Caco-2 (cell line): ENCODE measurements around the gene C8A. TPM values are rescaled to one million over a fixed set of nuclear protein-coding genes. Genes with fewer than 3 reads are reported as not detected.

ENCODE experiments used
- BruUV-seq: library from RNA; stranded (reverse); fragments of 400-500 nt; replicated peaks from 2 replicates; lab custom pipeline; 2021; lab: Mats Ljungman, UMichigan
- CTCF ChIA-PET: fragments of 300-600 bp; sonication (Branson Sonifier 250); formaldehyde crosslinking; loops from one replicate; lab custom pipeline; 2022; ENCODE audit warnings: antibody characterized with exemption; lab: Charles Lee
- POLR2A ChIA-PET: fragments of 300-600 bp; sonication (Branson Sonifier 250); formaldehyde crosslinking; loops from one replicate; lab custom pipeline; 2022; ENCODE audit warnings: antibody characterized with exemption; lab: Charles Lee
- DNase-seq, 2 experiments: peaks; one replicate each; pipeline versions ENCODE4 v3.0.0 to v3.0.0-alpha.2; 2020 to 2022
- H3K27me3 ChIP-seq: replicated peaks from 2 replicates; pipeline ENCODE4 v1.6.0; 2011; ENCODE audit warnings: low read length; ENCODE audit not compliant: control insufficient read depth, insufficient read depth
- H3K36me3 ChIP-seq: 2 replicates; pipeline ENCODE4 v1.5.1; 2011; ENCODE audit warnings: low read length; ENCODE audit not compliant: control insufficient read depth, insufficient read depth
- H3K4me1 ChIP-seq: fragments of 250-450 bp; sonication (Bioruptor Pico); 2 replicates; pipeline ENCODE4 v1.5.1; 2020; ENCODE audit warnings: mild to moderate bottlenecking
- H3K4me3 ChIP-seq: 2 replicates; pipeline ENCODE4 v1.5.1; 2011; ENCODE audit warnings: low read depth, mild to moderate bottlenecking, control low read depth, low read length
- H3K9me3 ChIP-seq: fragments of 250-450 bp; sonication (Bioruptor Pico); 2 replicates; pipeline ENCODE4 v1.5.1; 2020; ENCODE audit warnings: mild to moderate bottlenecking, moderate library complexity
- H3K27ac Mint-ChIP-seq: one replicate; pipeline ENCODE4 v1.8.0; 2022; ENCODE audit warnings: mixed read lengths; ENCODE audit not compliant: unreplicated experiment
- H3K27me3 Mint-ChIP-seq: one replicate; pipeline ENCODE4 v1.8.0; 2022; ENCODE audit warnings: mixed read lengths; ENCODE audit not compliant: insufficient read depth, unreplicated experiment
- H3K36me3 Mint-ChIP-seq: one replicate; pipeline ENCODE4 v1.8.0; 2022; ENCODE audit warnings: mild to moderate bottlenecking, mixed read lengths; ENCODE audit not compliant: insufficient read depth, unreplicated experiment
- H3K4me1 Mint-ChIP-seq: one replicate; pipeline ENCODE4 v1.8.0; 2022; ENCODE audit warnings: low read depth, mixed read lengths; ENCODE audit not compliant: unreplicated experiment
- H3K4me3 Mint-ChIP-seq: one replicate; pipeline ENCODE4 v1.8.0; 2022; ENCODE audit warnings: mild to moderate bottlenecking, moderate library complexity, mixed read lengths; ENCODE audit not compliant: unreplicated experiment
- H3K9me3 Mint-ChIP-seq: one replicate; pipeline ENCODE4 v1.8.0; 2022; ENCODE audit warnings: mixed read lengths; ENCODE audit not compliant: unreplicated experiment
- CTCF ChIP-seq, 2 experiments: fragments of 200-600 bp in 1 of 2; IDR thresholded peaks; 1 replicate in 1 of 2; 2 replicates in 1 of 2; pipeline versions ENCODE4 v1.5.1 to v1.8.0; 2011 to 2022; ENCODE audit warnings: antibody characterized with exemption in 1 of 2, control low read depth in 1 of 2, inconsistent platforms in 1 of 2, low read depth in 1 of 2, low read length in 1 of 2, mild to moderate bottlenecking in 1 of 2, moderate library complexity in 1 of 2; ENCODE audit not compliant: insufficient read depth in 1 of 2, severe bottlenecking in 1 of 2, unreplicated experiment in 1 of 2
- intact Hi-C: fragments of 100-400 bp; cut with micrococcal nuclease; formaldehyde crosslinking; loops from one replicate; pipeline ENCODE4 v1.10.0; 2022; ENCODE audit not compliant: unreplicated experiment
- total RNA-seq: library from RNA; stranded (reverse); gene quantifications from 2 replicates; pipeline ENCODE4 v1.2.3, GENCODE V29; 2022

Gene C8A
- total RNA-seq, 1 experiment from 2014 or later: not detected

GRCh38 chr1:56967355-56967754 lies 112.8 kb downstream of the C8A start:
- H3K9me3 Mint-ChIP-seq: no peaks in the 10 kb centered on the region
- no peaks in the 10 kb centered on the region for H3K27me3 Mint-ChIP-seq
- CTCF ChIA-PET: no interaction called here
- peaks cover 6% of the 10 kb centered on the region; the same call in 1 of the 2 replicates for H3K4me1 ChIP-seq
- H3K4me1 Mint-ChIP-seq: peaks cover 18% of the 10 kb centered on the region
- H3K27me3 ChIP-seq: no peaks in the 10 kb centered on the region
- H3K36me3 ChIP-seq: no peaks in the 10 kb centered on the region
- POLR2A ChIA-PET: no interaction called here
- intact Hi-C loops: no loop called here
- no peak overlapping the region for H3K4me3 ChIP-seq
- H3K27ac Mint-ChIP-seq: no peak overlapping the region
- H3K9me3 ChIP-seq: no peaks in the 10 kb centered on the region
- no TSS peak for BruUV-seq
- no peaks in the 10 kb centered on the region for H3K36me3 Mint-ChIP-seq
- no peak for DNase-seq
- H3K4me3 Mint-ChIP-seq: no peak overlapping the region
- TF ChIP-seq CTCF (IDR thresholded peaks at IDR 0.05; ENCODE audit: insufficient read depth in 1 of 2, low read depth in 1 of 2, low read length in 1 of 2, severe bottlenecking in 1 of 2, unreplicated experiment in 1 of 2): no peak

Other genes with a start within 250 kb of the C8A start
- gene PRKAA2, start 209.5 kb upstream of the C8A start, total RNA-seq: 5.8 and 5.9 TPM in 2 replicates
- 2.7 and 2.9 TPM in 2 replicates for gene FYB2, start 35.4 kb upstream of the C8A start, total RNA-seq
- gene C8B, start 111.2 kb downstream of the C8A start, total RNA-seq: not detected in 2 replicates